Activated CD8-positive, alpha-beta memory T cell treated with anti-CD3 and anti-CD28 coated beads for 4 hours (primary cell): Measurements from ENCODE around the gene PHLPP2.

Experiments
- DNase-seq, 2 donors: peaks; one replicate each; pipeline ENCODE4 v3.0.0-alpha.2; 2020; ENCODE audit warnings: low read depth in 2 of 2

PHLPP2 gene, protein sequence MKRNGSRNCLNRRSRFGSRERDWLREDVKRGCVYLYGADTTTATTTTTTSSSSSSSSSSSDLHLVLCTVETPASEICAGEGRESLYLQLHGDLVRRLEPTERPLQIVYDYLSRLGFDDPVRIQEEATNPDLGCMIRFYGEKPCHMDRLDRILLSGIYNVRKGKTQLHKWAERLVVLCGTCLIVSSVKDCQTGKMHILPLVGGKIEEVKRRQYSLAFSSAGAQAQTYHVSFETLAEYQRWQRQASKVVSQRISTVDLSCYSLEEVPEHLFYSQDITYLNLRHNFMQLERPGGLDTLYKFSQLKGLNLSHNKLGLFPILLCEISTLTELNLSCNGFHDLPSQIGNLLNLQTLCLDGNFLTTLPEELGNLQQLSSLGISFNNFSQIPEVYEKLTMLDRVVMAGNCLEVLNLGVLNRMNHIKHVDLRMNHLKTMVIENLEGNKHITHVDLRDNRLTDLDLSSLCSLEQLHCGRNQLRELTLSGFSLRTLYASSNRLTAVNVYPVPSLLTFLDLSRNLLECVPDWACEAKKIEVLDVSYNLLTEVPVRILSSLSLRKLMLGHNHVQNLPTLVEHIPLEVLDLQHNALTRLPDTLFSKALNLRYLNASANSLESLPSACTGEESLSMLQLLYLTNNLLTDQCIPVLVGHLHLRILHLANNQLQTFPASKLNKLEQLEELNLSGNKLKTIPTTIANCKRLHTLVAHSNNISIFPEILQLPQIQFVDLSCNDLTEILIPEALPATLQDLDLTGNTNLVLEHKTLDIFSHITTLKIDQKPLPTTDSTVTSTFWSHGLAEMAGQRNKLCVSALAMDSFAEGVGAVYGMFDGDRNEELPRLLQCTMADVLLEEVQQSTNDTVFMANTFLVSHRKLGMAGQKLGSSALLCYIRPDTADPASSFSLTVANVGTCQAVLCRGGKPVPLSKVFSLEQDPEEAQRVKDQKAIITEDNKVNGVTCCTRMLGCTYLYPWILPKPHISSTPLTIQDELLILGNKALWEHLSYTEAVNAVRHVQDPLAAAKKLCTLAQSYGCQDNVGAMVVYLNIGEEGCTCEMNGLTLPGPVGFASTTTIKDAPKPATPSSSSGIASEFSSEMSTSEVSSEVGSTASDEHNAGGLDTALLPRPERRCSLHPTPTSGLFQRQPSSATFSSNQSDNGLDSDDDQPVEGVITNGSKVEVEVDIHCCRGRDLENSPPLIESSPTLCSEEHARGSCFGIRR (N-terminal part only)

DNA sequence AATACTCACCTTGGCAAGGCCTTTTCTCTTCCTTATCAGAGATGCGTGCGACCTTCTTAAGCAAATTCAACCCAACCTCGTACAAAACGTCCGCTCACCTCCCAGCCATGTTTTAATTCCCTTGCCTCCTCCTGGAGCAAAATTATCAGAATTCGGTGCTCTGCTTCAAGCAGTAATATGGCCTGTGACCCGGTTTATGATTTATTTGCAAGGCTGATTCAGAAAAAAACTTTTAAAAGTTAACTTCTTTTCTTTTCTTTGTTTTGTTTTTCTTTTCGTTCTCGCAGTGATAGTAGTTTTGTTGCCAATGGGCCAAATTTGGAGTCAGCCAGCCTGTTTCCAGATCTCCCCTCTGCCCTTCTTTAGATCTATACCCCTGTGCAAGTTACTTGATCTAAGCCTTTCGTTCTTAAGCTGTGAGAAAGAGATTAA lies at the start of gene PHLPP2:
Gene PHLPP2 (minus strand): TSS at position 382 of the 432 bp plus-strand sequence. CDS start 9,906 bp downstream, outside the sequence.
- DNase-seq: no peak

DNA sequence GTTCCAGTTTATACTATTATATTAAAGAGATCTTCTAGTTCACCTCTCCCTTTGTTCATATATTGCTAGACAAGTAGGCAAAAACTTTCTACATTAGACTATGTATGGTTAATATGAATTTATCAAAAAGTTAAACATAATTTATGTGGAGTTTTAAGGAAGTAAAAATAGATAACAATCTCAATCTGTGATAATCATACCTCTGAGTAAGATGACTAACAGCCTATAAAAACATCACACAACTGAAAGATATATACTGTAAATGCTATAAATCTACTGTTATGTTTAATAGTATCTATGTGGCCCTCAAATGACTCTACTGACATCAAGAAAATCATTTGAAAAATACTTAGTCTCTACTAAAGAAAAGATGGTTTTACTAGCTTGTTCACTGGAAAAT lies 47.1 kb upstream of the PHLPP2 start:
- DNase-seq: no peak

DNA sequence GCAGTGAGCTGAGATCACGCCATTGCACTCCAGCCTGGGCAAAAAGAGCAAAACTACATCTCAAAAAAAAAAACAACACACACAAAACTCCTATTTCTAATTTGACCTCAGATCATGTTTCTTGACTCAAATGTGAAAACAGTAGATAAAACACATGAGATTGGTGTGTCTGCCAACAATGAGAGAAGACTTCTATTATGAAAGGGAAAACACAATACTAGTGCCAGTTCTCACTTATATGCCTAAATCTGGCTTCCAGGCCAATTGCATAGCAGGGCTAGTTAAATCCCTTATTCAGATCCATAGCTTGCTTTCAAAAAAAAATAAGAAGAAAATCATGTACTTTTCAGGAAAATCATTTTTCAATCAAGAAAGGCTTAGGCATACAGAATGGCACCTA lies 44.7 kb upstream of the PHLPP2 start:
- no peak for DNase-seq

DNA sequence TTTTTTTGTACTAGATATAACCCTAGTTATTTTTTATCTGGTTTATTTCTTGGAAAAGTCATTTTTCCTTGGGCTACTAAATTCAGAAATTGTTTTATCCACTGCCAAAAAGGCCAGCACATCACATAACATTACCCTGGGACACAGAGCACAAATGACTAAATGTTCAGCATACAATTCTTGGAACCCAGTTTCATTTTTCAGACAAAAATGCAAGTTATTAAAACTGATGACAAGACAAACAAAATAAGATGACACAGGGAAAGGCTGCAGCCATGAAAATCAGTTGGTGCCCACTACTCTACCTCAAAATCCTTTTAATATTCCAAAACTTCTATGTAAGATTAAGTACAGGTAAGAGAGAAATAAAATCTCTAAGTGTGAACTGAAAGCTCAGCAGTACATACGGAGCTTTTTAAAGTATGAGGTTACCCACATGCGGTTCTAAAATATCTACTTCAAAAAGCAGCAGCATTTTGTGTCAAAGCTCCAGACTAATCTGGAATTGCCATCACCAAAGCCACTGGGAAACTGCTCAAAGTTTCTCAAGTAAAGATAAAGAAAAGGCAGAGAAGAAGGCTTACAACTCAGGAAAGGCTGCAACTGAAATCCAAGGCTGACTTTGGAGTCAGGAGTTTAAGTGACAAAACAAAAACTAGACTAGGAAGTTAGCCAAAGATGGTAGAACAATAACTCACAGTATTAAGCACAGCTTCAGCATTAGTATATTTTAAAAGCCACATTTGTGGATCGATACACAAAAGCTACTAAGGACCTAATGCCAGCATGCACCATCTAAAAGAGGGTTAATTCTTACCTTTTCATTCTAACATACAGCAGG lies 42.8 kb upstream of the PHLPP2 start:
- DNase-seq: no peak

DNA sequence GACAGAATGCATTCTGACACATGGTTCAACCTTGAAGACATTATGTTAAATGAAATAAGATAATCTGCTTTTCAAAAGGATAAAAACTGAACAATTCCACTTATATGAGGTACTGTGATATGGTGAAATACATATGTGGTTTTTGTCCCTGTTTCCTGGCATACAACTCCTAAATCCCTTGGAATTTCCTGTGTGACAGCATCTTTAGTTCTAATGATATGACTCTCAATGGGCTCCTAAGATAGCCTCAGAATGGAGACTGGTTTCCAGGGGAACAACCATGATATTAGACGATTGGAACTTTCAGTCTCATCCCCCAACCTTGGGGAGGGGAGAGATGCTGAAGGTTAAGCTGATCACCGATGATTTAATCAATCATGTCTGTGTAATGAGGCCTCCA lies 37.7 kb upstream of the PHLPP2 start:
- DNase-seq: no peak

DNA sequence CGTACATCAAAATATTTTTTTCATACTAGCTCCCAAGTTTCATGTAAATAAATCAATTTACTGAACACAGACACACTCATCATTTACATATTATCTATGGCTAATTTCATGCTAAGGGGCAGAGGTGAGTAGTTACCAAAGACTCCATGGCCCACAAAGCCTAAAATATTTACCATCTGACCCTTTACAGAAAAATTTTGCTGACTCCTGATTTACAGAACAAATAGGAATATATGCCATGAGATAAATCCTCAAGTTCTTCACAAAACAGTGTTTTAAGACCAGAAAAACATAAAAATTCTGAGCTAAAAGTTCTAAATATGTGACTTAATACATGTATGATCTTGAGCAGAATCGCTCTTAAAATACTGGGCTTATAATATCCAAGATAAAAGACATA lies 36.6 kb upstream of the PHLPP2 start:
- DNase-seq: no peak

DNA sequence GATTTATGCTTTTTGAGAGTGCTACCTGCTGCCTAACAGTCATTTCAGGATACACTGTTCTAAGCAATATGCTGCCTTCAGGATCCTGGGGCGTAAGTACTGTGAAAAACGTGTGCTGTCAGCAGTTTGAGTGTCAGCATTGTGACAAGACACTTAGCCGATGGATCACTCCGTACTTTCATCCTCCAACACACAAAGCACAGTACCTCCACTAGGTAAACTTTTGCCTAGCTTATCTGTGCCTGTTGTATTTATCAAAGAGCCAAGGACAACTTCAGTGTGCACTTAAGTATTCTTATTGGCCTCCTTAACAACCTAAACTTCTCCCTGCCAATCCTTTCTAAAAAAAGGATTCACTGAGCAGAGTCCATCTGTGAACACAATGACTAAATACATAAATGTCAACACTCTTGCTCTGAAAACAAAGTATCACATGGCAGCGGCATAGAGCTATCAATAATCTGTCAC lies 33.8 kb upstream of the PHLPP2 start:
- DNase-seq: no peak

DNA sequence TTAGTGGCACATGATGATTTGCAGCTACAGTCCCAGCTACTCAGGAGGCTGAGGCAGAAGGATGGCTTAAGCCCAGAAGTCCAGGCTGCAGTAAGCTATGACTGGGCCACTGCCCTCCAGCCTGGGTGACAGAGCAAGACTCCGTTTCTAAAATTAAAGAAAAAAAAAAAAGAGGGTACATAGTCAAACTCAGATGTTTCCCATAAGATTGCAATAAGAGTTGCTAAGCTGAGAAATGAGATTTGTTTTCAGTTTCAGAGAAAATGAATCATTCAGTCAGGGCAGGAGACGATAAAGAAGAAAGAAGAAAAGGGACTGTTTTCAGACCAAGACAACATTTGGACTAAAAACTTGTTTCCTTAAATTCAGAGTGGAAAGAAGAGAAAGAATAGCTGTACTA lies 30.2 kb upstream of the PHLPP2 start:
- DNase-seq: no peak

DNA sequence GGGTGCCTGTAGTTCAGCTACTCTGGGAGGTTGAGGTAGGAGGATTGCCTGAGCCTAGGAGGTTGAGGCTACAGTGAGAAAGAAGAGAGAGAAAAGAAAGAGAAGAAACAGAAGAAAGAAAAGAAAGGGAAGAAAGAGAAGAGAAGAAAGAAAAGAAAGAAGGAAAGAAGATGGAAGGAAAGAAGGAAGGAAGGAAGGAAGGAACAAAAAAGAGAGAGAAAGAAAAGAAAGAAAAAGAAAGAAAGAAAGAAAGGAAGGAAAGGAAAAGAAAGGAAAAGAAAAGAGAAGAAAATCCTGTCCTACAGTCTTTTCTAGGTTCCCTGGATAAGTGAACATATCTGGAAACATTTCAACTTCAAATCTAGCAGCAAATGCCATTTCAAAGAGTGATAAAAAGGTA lies 29.6 kb upstream of the PHLPP2 start:
- DNase-seq: no peak

DNA sequence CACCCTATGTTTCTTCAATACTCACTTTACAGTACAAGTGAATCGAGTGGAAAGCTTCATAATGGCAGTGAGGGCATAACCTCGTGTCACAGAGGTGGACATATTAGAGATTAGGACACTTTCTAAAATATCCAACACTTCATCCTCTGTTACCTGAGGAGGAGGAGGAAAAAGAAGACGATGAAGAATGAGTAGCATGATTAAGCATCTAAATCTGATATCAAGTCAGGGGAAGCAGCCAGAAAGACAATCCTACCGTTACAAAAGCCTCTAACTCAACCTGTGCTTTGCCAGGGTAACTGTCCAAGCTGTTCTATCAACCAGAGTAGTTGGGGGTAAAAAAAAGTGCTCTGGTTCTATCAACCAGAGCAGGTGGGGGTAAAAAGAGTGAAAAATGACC lies 23.7 kb upstream of the PHLPP2 start:
- DNase-seq: no peak

DNA sequence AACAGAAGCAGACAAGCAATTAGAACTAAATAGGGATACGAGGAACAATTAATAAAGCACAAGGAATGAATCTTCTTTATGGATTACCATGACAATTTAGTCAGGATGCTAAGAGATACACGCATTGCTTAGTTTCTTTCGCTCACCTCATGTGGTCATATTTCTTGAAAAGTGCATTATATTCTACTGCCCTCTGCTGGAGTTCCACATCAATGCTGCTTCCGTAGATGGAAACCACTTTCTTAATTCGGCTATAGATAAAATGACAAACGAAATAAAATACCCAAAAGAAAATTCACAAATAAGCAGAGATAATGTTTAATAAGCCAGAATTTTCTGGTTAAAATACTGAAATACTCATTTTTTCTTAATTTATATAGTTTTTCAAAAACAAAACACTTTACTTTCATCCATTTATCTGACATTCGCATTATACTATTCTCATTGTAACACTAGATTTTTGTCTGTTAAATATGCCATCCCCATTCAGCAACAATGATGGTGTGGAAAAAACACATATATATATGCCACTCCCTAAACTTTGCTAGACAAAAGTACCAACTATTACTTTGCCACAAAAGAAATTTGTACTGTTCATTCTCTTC lies 22.0 kb upstream of the PHLPP2 start:
- no peak for DNase-seq

DNA sequence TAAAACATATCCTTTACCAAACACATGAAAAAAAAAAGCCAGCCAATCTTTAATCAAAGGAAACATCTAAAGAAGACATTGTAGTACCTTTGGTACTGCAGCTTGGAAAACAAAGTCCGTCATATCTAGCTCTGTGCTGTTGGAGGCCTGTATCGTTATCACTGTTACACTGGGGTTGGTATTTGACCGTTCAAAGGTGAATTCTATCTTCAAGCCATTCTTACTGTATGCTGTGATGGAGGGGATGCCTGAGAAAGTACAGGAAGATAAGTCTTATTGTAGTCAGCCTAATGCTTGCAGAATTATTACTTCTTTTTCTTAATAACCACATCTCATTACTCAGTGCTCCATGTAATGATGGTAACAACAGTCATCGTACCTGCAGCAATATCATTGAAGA lies 14.4 kb upstream of the PHLPP2 start:
- DNase-seq: no peak

DNA sequence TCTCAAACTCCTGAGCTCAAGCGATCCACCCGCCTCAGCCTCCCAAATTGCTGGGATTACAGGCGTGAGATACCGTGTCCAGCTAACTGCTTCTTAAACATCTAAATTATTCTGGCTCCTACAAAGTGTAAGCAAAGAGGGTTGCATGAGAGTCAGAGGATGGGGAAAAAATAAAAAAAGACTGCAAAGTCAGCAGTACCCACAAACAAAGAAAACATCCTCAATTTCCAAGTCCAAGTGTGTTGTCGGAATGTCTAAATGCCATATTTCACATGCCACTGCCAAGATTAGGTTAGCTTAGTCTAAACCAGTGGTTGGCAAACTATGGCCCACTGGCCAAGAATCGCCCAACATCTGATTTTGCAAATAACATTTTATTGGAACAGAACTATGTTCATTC lies 13.0 kb upstream of the PHLPP2 start:
- no peak for DNase-seq

DNA sequence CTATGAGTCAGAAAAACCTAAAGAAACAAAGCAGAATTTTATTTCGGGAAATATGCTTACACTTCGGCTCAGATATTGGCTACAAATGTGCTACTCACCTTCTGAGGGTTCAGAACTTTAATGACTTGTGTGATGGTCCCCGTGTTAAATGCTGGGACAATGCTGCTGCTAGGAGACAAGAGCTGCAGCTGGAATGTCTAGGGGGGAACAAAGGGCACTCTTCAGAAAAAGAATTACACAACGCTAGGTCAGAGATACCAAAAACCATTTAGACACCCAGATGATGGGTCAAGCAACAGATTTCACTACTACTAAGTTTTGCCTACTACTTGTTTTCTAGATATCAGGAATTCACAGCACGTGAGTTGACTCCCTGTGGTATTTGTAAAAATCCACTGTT lies 10.0 kb upstream of the PHLPP2 start:
- DNase-seq: no peak

DNA sequence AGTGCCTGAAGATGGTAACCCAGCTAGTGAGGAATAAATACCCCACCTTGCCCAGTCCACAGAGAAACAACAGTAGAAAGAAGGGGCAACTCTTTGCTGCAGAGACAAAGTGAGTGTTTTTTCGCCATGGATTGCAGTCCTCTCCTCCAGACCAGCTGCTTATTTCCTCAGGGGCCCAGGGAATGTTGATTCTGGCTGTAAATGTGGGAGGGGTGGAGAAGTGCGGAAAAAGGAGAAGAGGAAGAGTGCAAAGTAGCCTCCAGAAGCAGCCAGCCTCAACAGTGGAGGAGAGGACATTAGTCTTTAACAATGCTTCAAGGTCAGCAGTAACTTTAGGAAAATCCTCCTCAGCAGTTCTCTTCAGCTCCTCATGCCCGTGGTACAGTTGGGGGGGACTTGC lies 8.1 kb upstream of the PHLPP2 start:
- DNase-seq: no peak

DNA sequence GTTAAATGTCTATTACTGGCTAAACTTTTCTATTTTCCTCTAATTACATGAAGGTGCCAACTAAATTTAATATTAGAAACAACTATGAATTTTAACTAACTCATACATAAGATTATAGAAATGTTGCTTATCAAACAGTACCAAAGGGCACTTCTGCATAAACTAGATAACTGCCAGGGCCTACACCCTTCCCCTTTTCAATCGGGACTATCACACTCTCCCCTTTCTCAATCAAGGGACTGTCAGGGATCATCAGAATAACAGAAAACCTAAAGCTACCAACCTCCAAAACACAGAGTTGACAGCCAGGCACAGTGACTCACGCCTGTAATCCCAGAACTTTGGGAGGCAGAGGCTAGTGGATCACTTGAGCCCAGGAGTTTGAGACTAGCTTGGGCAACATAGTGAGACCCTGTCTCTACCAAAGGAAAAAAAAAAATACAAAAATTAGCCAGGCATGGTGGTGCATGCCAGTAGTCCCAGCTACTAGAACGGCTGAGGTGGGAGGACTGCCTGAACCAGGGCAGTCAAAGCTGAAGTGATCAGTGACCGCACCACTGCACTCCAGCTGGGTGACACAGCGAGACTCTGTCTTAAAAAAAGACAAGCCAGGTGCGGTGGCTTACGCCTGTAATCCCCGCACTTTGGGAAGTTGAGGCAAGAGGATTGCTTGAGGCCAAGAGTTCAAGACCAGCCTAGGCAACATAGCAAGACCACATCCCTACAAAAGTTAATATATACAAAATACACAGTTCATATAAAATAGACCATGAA lies 3.2 kb upstream of the PHLPP2 start:
- DNase-seq: no peak

DNA sequence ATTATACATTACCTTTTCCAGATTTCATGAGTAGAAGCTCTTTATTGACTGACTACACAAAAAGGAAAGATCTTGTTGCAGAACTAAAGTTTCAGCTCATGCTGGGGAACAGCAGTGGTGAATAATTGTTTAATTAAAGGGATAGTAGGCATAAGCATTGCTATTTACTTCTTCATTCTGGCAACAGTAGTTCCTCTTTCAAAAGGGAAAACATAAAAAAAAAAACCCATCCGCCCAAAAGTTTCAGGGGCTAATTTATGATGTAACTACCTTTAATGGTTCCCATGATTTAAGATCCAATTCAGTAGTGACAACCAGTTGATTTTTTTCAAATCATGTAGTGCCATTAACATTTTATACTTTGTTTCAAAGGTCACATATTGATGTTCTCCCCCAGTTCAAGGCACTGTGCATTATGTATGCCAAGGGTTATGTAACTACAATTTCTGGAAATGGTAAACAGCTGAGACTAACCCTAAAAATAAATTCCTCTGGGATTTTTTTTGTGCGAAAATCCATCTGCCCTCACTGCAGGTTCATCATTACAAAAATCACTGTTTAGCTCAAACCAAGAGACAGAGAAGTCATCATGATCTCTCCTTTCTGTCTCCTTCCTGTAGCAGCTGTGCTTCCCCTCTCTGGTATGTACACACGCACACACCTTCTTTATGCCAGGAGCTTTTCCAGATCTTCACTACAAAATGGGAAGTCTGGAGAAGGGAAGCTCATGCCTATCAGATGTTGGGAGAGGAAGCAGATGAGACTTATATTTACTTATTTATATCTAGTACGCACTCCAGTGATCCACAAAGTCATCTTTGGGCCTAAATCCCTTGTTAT lies 2.2 kb upstream of the PHLPP2 start:
- DNase-seq: no peak

DNA sequence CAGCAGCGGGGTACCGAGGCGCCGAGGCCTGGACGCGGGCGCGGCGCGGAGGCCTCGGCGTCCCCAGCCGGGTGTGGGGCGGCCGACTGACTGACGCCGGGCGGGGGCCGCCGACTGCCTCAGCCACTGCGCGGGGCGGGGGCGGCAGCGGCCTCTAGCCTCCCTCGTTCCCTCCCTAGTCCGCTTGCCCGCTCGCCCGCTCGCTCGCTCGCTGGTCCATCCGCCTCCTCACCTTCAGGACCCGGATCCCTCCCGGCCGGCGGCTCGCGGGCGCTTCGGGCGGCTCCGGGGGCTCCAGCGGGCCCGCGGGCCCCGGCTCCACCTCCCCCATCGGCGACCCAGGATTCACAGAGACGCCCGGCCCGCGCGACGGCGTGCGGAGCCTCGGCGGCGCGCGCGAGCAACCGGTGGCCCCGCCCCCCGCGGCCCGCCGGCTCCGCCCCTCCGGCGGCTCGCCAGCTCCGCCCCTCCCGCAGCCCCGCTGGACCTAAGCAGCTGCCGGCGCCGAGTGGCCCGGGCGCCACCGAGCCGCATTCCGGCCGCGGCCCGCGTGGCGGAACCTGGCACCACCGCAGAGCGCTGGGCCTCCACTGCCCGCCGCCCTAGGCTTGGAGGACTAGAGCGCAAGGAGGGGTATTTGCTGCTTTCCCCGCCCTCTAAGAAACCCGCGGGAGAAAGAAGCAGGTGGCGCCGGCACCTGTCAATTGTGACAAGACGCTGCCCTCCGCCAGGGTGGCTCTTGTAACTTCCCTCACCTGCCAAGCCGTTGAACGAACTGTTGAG lies 773 bp downstream of the PHLPP2 start:
- DNase-seq: peak; percentile 46 to 48
